Gastroesophageal sphincter (tissue), 4 donors: ENCODE data around the gene INPP4B. TPM values are rescaled to one million over a fixed set of nuclear protein-coding genes. Genes with fewer than 3 reads are reported as not detected.

Source experiments
- ATAC-seq: fragments of 150-250 bp; one replicate; pipeline ENCODE4 v1.9.1; 2016; ENCODE audit warnings: mild to moderate bottlenecking, moderate library complexity
- H3K27ac ChIP-seq, 4 donors: fragments of 200-600 bp; sonication (generic) in 3 of 4; 1 replicate in 3 of 4; 2 replicates in 1 of 4; pipeline ENCODE4 v1.5.1; 2016 to 2019
- H3K27me3 ChIP-seq: fragments of 200-600 bp; sonication (generic); one replicate; pipeline ENCODE4 v1.5.1; 2019
- H3K36me3 ChIP-seq, 2 donors: fragments of 200-600 bp; sonication (generic); one replicate each; pipeline ENCODE4 v1.5.1; 2019; ENCODE audit warnings: control low read depth in 1 of 2
- H3K4me1 ChIP-seq, 3 donors: fragments of 200-600 bp; sonication (generic); 1 replicate in 2 of 3; 2 replicates in 1 of 3; pipeline ENCODE4 v1.5.1; 2016 to 2019; ENCODE audit warnings: control low read depth in 2 of 3
- H3K4me3 ChIP-seq, 2 donors: fragments of 200-600 bp; sonication (generic); one replicate each; pipeline ENCODE4 v1.5.1; 2019; ENCODE audit warnings: mild to moderate bottlenecking in 1 of 2, moderate library complexity in 1 of 2
- H3K9me3 ChIP-seq, 3 donors: fragments of 200-600 bp; sonication (generic); one replicate each; pipeline ENCODE4 v1.5.1; 2017 to 2019; ENCODE audit warnings: control low read depth in 2 of 3
- EP300 ChIP-seq: sonication (generic); formaldehyde crosslinking; IDR thresholded peaks from one replicate; pipeline ENCODE4 v1.6.1; 2017; ENCODE audit warnings: antibody characterized with exemption, mild to moderate bottlenecking
- POLR2A ChIP-seq, 2 donors: fragments of 450-650 bp; IDR thresholded peaks; one replicate each; pipeline ENCODE4 v1.6.1; 2017; ENCODE audit warnings: antibody characterized with exemption in 2 of 2, mild to moderate bottlenecking in 2 of 2, moderate library complexity in 1 of 2
- POLR2AphosphoS5 ChIP-seq: sonication (generic); formaldehyde crosslinking; IDR thresholded peaks from one replicate; pipeline ENCODE4 v1.6.1; 2017; ENCODE audit warnings: antibody characterized with exemption
- WGBS, 2 donors: methylation state at CpG; one replicate each; pipeline ENCODE4 v1.1.5; 2018; ENCODE audit warnings: low coverage in 1 of 2; 5-methylcytosine and 5-hydroxymethylcytosine counted together
- total RNA-seq, 4 donors: library from RNA; depleted of rRNA; stranded (reverse); fragments of >200 nt; gene quantifications; one replicate each; pipeline ENCODE4 v1.1.0, GENCODE V29; 2016
- TF ChIP-seq, protein P1 (sequence below), 4 experiments: fragments of 200-600 bp in 2 of 4; fragments of 450-650 bp in 2 of 4; sonication (generic) in 1 of 4; IDR thresholded peaks; one replicate each; pipeline ENCODE4 v1.5.1; 2017 to 2019; ENCODE audit warnings: antibody characterized with exemption in 4 of 4, mild to moderate bottlenecking in 2 of 4, moderate library complexity in 2 of 4

INPP4B gene
- total RNA-seq, 4 donors from 2014 or later = 17.6 to 63.8 (median 31.3) TPM

DNA sequence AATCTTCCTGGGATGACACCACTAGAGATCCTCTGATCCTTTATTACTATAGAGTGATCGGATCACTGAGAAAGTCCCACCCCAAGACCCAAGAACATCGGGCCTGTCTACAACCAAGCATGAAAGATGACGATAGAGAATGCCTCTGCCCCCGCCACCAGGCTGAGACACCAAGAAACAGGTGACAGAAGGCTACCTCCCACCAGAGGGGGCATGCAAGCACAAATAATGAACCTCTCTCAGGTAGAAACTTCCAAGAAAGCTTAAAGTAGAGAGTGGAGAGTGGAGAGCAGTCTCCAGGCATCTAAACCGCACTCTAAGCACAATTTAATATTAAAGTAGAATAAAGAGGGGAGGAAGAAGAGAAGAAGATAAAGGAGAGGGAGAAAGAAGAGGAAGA is 402.6 kb downstream of the INPP4B start:
- H3K9me3 ChIP-seq = no peaks in the 10 kb centered on the region
- 89 to 94% methylated on average over 5 of the region's 5 CpGs for WGBS, 2 donors
- TF ChIP-seq POLR2A (IDR thresholded peaks at IDR 0.05) (no peak), EP300 (no peak), POLR2AphosphoS5 (no peak)
- TF ChIP-seq, protein P1, sequence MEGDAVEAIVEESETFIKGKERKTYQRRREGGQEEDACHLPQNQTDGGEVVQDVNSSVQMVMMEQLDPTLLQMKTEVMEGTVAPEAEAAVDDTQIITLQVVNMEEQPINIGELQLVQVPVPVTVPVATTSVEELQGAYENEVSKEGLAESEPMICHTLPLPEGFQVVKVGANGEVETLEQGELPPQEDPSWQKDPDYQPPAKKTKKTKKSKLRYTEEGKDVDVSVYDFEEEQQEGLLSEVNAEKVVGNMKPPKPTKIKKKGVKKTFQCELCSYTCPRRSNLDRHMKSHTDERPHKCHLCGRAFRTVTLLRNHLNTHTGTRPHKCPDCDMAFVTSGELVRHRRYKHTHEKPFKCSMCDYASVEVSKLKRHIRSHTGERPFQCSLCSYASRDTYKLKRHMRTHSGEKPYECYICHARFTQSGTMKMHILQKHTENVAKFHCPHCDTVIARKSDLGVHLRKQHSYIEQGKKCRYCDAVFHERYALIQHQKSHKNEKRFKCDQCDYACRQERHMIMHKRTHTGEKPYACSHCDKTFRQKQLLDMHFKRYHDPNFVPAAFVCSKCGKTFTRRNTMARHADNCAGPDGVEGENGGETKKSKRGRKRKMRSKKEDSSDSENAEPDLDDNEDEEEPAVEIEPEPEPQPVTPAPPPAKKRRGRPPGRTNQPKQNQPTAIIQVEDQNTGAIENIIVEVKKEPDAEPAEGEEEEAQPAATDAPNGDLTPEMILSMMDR (IDR thresholded peaks at IDR 0.05) = no peak
- no peak overlapping the region for H3K27ac ChIP-seq
- no peak for ATAC-seq
- H3K36me3 ChIP-seq = no peaks in the 10 kb centered on the region
- no peak overlapping the region for H3K4me3 ChIP-seq
- H3K4me1 ChIP-seq = no peaks in the 10 kb centered on the region
- no peaks in the 10 kb centered on the region for H3K27me3 ChIP-seq

- whole genome bisulfite sequencing, 2 donors = 77 to 88% methylated on average over 2 of the region's 2 CpGs
- Histone ChIP-seq H3K9me3 (no peaks in the 10 kb centered on the region), H3K27me3 (no peaks in the 10 kb centered on the region), H3K4me1 (no peaks in the 10 kb centered on the region), H3K4me3 (no peak overlapping the region), H3K27ac (no peak overlapping the region), H3K36me3 (no peaks in the 10 kb centered on the region)
- no peak for ATAC-seq
- no peak for TF ChIP-seq POLR2A (IDR thresholded peaks at IDR 0.05)
- no peak for TF ChIP-seq POLR2AphosphoS5
- TF ChIP-seq, protein P1 (IDR thresholded peaks at IDR 0.05) = no peak
- no peak for TF ChIP-seq EP300
Measured at GRCh38 chr4:142440093-142440492, 406.0 kb downstream of the INPP4B start.

DNA sequence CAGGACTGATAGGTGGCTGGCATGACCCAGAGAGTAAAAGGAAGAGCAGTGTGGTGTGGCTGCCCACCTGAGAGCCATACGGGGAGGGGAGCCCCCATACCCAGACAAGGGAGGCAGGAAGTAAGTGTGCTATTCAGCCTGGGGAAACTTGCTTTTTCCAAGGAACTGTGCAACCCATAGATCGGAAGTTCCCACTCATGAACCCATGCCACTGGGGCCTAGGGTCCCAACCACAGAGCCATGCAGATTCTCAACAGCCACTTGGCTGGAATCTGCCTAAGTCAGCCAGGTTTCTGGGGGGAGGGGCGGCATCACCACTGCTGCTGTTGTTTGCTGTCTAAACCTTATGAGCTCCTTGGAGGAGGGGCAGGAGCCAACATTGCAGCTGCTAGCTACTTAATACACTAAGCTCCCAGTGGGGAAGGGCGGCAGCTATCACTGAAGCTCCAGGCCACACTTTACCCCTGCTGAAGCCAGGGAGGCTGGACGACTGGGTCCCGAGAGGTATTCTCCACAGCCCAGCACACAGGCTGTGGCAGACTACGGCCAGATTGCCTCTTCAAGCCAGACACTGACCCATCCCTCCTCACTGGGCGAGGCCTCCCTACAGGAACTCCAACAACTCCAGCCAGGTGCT is 410.4 kb downstream of the INPP4B start:
- H3K36me3 ChIP-seq = no peaks in the 10 kb centered on the region
- H3K4me1 ChIP-seq = no peaks in the 10 kb centered on the region
- WGBS, 2 donors = 80 to 100% methylated on average over 2 to 3 of the region's 8 CpGs
- no peaks in the 10 kb centered on the region for H3K27me3 ChIP-seq
- H3K27ac ChIP-seq = no peak overlapping the region
- TF ChIP-seq POLR2A (IDR thresholded peaks at IDR 0.05) = no peak
- TF ChIP-seq, protein P1 (IDR thresholded peaks at IDR 0.05) = no peak
- TF ChIP-seq EP300 = no peak
- TF ChIP-seq POLR2AphosphoS5 = no peak
- no peak overlapping the region for H3K4me3 ChIP-seq
- no peaks in the 10 kb centered on the region for H3K9me3 ChIP-seq
- no peak for ATAC-seq

GRCh38 chr4:142434519-142435224 is 411.4 kb downstream of the INPP4B start:
- no peak for ATAC-seq
- TF ChIP-seq EP300 (no peak), POLR2A (IDR thresholded peaks at IDR 0.05) (no peak), POLR2AphosphoS5 (no peak)
- TF ChIP-seq, protein P1 (IDR thresholded peaks at IDR 0.05) = no peak
- no peaks in the 10 kb centered on the region for H3K36me3 ChIP-seq
- no peak overlapping the region for H3K27ac ChIP-seq
- no peaks in the 10 kb centered on the region for H3K9me3 ChIP-seq
- H3K4me3 ChIP-seq = no peak overlapping the region
- no peaks in the 10 kb centered on the region for H3K4me1 ChIP-seq
- no peaks in the 10 kb centered on the region for H3K27me3 ChIP-seq
- WGBS, 2 donors = 78 to 100% methylated on average over 1 of the region's 2 CpGs

DNA sequence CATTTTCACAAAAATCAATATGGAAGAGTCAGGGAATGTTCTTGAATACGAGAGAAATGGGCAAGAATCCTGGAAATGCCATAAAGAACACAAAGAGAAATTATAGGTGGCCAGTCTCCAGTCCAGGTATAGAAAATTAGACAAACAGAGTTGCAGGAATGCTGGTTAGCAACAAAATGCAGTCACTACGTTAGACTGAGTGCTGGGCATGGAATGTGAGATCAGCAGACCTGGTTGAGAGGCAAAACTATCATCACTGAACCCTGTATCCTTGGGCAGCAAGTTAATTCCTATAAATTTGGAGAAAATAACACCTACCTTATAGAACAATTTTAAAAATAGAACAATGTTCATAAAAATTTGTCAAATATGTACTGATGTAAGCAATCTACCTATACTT is 417.4 kb downstream of the INPP4B start:
- Histone ChIP-seq H3K27me3 (no peaks in the 10 kb centered on the region), H3K36me3 (no peaks in the 10 kb centered on the region), H3K9me3 (no peaks in the 10 kb centered on the region), H3K27ac (no peak overlapping the region), H3K4me3 (no peak overlapping the region), H3K4me1 (no peaks in the 10 kb centered on the region)
- ATAC-seq = no peak
- whole genome bisulfite sequencing, 2 donors = 67 to 83% methylated on average over 2 of the region's 2 CpGs
- TF ChIP-seq POLR2A (IDR thresholded peaks at IDR 0.05) = no peak
- TF ChIP-seq POLR2AphosphoS5 = no peak
- no peak for TF ChIP-seq EP300
- TF ChIP-seq, protein P1 (IDR thresholded peaks at IDR 0.05) = no peak
